IPS DF 6.9 (cell line): ENCODE measurements around the gene FGF11.
"Not testable (repeated sequence)": the region's sequence is repeated elsewhere in the genome, so short reads cannot be mapped to it uniquely, and the experiment has no call there.

ENCODE experiments used
- DNase-seq: peaks from one replicate; pipeline ENCODE4 v3.0.0-alpha.2; 2013; ENCODE audit warnings: low read depth, low spot score
- H3K27ac ChIP-seq: one replicate; pipeline ENCODE4 v1.5.1; 2013; ENCODE audit warnings: low read length, control low read depth
- H3K27me3 ChIP-seq: 2 replicates; pipeline ENCODE4 v1.6.1; 2013; ENCODE audit warnings: mild to moderate bottlenecking, low read length; ENCODE audit not compliant: control insufficient read depth, insufficient read depth
- H3K36me3 ChIP-seq: 2 replicates; pipeline ENCODE4 v1.6.1; 2013; ENCODE audit warnings: low read length; ENCODE audit not compliant: control insufficient read depth, insufficient read depth
- H3K4me1 ChIP-seq: 2 replicates; pipeline ENCODE4 v1.6.1; 2013; ENCODE audit warnings: low read length; ENCODE audit not compliant: control insufficient read depth, insufficient read depth
- H3K4me3 ChIP-seq: 2 replicates; pipeline ENCODE4 v1.5.1; 2013; ENCODE audit warnings: mild to moderate bottlenecking, low read length
- H3K9me3 ChIP-seq: 2 replicates; pipeline ENCODE4 v1.6.1; 2013; ENCODE audit warnings: low read length, inconsistent platforms; ENCODE audit not compliant: control insufficient read depth, insufficient read depth
- WGBS: extraction: QIAGEN DNeasy Blood & Tissue Kit; methylation state at CpG from one replicate; pipeline ENCODE4 v1.1.7; 2013; ENCODE audit warnings: mixed read lengths, missing lambda C conversion rate; ENCODE audit not compliant: insufficient read length, insufficient coverage; 5-methylcytosine and 5-hydroxymethylcytosine counted together

FGF11 gene

DNA sequence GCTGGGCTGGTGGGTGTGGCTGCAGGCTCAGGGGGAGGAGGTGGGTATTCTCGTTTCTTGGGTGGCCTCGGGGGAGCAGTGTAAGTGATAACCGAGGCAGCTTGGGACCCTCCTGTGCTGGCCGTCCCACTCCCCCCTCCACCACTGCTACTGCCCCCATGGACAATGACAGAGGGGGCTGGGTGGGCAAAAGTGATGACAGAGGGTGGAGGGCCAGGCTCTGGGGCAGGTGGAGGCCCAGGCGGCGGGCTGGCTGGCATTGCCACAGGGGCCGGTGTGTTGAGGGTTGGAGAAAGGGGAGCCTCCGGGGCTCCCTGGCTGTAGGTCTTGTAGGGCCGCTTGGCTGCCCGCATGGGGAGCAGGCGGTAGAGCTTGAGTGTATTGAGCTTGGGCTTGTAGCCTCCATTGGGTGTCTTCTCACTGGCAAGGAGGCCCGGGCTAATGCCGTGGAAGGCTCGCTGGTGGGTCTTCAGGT lies 24.1 kb downstream of the FGF11 start:
- no peak overlapping the region for H3K27ac ChIP-seq
- H3K9me3 ChIP-seq, result no peaks in the 10 kb centered on the region
- WGBS, result no CpG with 5 or more reads among the region's 14 CpGs
- H3K36me3 ChIP-seq, result peaks cover 10% of the 10 kb centered on the region; the same call in 1 of the 2 replicates
- DNase-seq, result no peak
- peaks cover 3% of the 10 kb centered on the region for H3K4me1 ChIP-seq
- H3K4me3 ChIP-seq, result no peak overlapping the region
- H3K27me3 ChIP-seq, result no peaks in the 10 kb centered on the region

DNA sequence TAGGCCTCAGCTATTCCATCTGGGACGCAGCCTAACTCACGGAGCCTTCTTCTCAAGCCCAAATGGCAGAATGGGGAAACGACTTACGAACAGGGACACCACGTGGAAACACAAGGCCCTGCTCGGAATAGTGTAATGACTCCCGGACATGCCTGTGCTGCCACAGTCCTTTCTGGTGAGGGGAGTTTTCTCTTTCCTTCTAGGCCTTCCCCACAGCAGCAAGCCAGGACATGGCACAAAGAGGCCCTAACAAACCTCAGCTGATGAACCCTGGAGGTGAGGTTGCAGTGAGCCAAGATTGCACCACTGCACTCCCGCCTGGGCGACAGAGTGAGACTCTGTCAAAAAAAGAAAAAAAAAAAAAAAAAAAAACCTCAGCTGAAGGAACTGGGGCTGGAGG lies 24.8 kb downstream of the FGF11 start:
- Histone ChIP-seq H3K36me3 (peaks cover 10% of the 10 kb centered on the region; the same call in 1 of the 2 replicates), H3K4me3 (no peak overlapping the region)
- DNase-seq, result no peak

GRCh38 chr17:7465597-7466275 lies 26.4 kb downstream of the FGF11 start:
- no CpG with 5 or more reads among the region's 33 CpGs for WGBS
- peaks cover 3% of the 10 kb centered on the region for H3K4me1 ChIP-seq

More for the DNA sequence above, 24.8 kb downstream of the FGF11 start:
- H3K9me3 ChIP-seq, result no peaks in the 10 kb centered on the region
- no peak overlapping the region for H3K27ac ChIP-seq
- peaks cover 3% of the 10 kb centered on the region for H3K4me1 ChIP-seq
- no peaks in the 10 kb centered on the region for H3K27me3 ChIP-seq
- no CpG with 5 or more reads among the region's 9 CpGs for WGBS

DNA sequence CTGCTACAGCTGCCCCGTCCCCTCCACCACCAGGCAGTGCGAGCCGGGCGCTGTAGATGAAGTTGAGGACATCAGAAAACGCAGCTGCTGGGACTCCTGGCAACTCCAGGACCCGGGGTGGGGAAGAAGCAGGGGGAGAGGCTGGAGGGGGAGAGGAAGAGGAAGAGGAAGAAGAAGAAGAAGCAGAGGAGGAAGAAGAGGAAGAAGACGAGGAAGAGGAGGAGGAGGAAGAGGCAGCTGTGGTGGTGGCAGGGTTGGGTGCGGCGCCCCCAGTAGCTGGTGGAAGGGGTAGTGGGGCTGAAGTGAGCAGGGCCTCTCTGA lies 27.0 kb downstream of the FGF11 start:
- peaks cover 10% of the 10 kb centered on the region; the same call in 1 of the 2 replicates for H3K36me3 ChIP-seq

More at GRCh38 chr17:7465597-7466275, 26.4 kb downstream of the FGF11 start:
- Histone ChIP-seq H3K27ac (no peak overlapping the region), H3K27me3 (no peaks in the 10 kb centered on the region), H3K36me3 (peaks cover 10% of the 10 kb centered on the region; the same call in 1 of the 2 replicates), H3K4me3 (no peak overlapping the region), H3K9me3 (no peaks in the 10 kb centered on the region)
- no peak for DNase-seq

DNA sequence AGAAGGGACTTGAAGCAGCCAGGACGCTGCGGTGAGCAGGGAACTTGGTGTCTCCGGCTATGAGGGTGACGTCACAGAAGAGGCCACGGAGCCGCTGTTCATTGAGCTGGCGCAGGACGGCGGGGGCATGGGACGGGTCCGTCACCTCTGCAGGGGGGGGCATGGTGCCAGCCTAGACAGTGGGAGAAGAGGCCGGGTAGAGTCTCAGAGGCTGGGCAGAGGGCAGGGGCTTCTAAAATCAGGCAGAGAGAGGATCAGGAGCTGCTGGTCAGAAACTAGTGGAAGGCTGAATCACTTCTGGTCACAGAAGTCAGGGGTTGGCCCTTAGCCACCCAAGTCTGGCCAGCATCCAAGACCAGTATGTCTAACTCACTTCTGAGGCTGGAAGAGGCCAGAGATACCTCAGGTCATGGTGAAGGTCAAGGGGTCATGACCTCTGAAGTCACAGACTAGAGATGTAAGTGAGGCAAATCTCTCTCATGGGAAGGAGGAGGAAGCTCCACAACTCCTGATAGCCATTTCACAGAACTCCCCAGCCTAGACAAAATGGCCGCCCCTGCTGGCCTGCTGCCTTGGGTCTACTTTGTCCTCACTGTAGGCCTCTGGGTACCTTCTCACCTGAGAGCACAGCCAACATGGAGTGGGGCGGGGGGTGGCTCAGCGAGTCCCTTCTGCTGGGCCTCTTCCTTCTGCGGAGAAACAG lies 27.5 kb downstream of the FGF11 start:
- Histone ChIP-seq H3K27ac (no peak overlapping the region), H3K9me3 (no peaks in the 10 kb centered on the region), H3K36me3 (peaks cover 10% of the 10 kb centered on the region; the same call in 1 of the 2 replicates), H3K27me3 (no peaks in the 10 kb centered on the region), H3K4me1 (no peaks in the 10 kb centered on the region; the same call in 1 of the 2 replicates), H3K4me3 (no peak overlapping the region)
- DNase-seq, result no peak
- no CpG with 5 or more reads among the region's 16 CpGs for WGBS

More for the DNA sequence above, 27.0 kb downstream of the FGF11 start:
- no peaks in the 10 kb centered on the region for H3K9me3 ChIP-seq
- WGBS, result no CpG with 5 or more reads among the region's 9 CpGs
- no peak for DNase-seq
- no peaks in the 10 kb centered on the region for H3K27me3 ChIP-seq
- peaks cover under 1% of the 10 kb centered on the region for H3K4me1 ChIP-seq
- no peak overlapping the region for H3K27ac ChIP-seq
- no peak overlapping the region for H3K4me3 ChIP-seq

- Histone ChIP-seq H3K9me3 (no peaks in the 10 kb centered on the region), H3K36me3 (peaks cover 7% of the 10 kb centered on the region; the same call in 1 of the 2 replicates), H3K27ac (no peak overlapping the region), H3K27me3 (no peaks in the 10 kb centered on the region), H3K4me1 (no peaks in the 10 kb centered on the region), H3K4me3 (no peak overlapping the region)
- DNase-seq, result no peak
- no CpG with 5 or more reads among the region's 3 CpGs for WGBS
Measured at GRCh38 chr17:7467498-7467897, 28.2 kb downstream of the FGF11 start.

DNA sequence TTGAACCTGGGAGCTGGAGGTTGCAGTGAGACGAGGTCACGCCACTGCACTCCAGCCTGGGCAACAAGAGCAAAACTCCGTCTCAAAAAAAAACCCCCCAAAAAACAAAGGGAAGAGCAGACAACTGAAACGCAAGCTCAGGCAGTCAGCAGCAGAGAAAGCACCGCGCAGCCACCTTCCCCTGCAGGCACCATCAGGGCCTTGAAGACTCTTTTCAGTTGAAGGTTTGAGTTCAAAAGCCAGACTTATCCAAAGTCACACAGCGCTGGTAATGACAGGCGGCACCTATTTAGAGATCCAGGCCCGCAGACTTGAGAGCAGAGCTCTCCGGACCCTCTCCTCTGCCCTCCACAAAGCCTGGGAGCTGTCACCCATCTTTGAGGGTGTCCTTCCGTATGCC lies 29.0 kb downstream of the FGF11 start:
- no CpG with 5 or more reads among the region's 11 CpGs for WGBS
- H3K27ac ChIP-seq, result no peak overlapping the region
- no peaks in the 10 kb centered on the region for H3K4me1 ChIP-seq
- H3K36me3 ChIP-seq, result 0 out of 2 replicates have a peak, but pooled peaks cover 4% of the 10 kb centered on the region
- H3K27me3 ChIP-seq, result no peaks in the 10 kb centered on the region
- no peaks in the 10 kb centered on the region for H3K9me3 ChIP-seq
- H3K4me3 ChIP-seq, result no peak overlapping the region
- no peak for DNase-seq

DNA sequence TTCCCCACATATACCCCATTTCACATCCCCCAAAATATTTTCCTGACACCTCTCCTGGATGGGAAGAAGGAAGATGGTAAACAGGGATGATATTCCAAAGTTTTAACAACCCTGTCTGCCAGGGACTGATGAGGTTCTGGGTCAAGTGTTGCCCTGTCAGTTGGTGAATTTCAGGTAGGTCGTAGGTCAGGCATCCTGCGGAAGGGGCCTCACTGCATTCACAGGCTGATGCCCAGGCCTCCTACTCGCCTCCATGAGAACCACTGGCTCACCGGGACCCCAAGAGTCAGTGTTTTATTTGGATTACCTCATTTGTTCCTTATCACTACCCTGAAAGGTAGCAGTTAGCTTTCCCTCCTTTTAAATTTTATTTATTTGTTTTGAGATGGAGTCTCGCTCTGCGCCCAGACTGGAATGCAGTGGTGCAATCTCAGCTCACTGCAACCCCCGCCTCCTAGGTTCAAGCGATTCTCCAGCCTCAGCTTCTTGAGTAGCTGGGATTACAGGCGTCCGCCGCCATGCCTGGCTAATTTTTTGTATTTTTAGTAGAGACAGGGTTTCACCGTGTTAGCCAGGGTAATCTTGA lies 29.6 kb downstream of the FGF11 start:
- Histone ChIP-seq H3K27ac (no peak overlapping the region), H3K4me3 (no peak overlapping the region), H3K27me3 (no peaks in the 10 kb centered on the region), H3K9me3 (no peaks in the 10 kb centered on the region), H3K36me3 (0 out of 2 replicates have a peak, but pooled peaks cover under 1% of the 10 kb centered on the region), H3K4me1 (no peaks in the 10 kb centered on the region)
- no peak for DNase-seq
- WGBS, result no CpG with 5 or more reads among the region's 12 CpGs

GRCh38 chr17:7469843-7470242 lies 30.5 kb downstream of the FGF11 start:
- not testable (repeated sequence) for H3K27ac ChIP-seq, H3K36me3 ChIP-seq, H3K4me3 ChIP-seq, DNase-seq, H3K27me3 ChIP-seq, H3K4me1 ChIP-seq, H3K9me3 ChIP-seq
- no CpG with 5 or more reads among the region's 12 CpGs for WGBS

GRCh38 chr17:7470457-7470973 lies 31.2 kb downstream of the FGF11 start:
- H3K36me3 ChIP-seq, H3K9me3 ChIP-seq, DNase-seq, H3K4me3 ChIP-seq, H3K27ac ChIP-seq, H3K4me1 ChIP-seq, H3K27me3 ChIP-seq: not testable (repeated sequence)
- WGBS, result no CpG with 5 or more reads among the region's 8 CpGs
